ENCODE data around the gene SETBP1.

SETBP1 gene

DNA sequence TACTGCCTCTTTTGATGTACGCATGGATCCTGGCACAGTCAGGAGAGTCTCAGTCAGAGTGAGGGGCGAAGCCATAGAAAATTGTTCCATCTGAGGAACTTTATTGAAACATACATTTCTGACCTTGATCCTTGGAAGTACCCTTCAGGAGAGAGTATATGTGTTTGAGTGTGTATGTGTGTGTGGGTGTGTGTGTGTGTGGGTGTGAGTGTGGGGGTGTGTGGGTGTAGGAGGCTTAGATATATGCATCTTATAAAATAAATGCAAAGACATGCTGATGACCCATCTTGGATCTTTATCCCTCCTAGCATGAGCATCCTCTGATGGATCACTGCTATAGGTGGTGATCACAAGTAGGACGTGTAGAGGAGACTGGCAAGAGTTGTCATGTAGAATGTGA, 93.5 kb downstream of the SETBP1 start:
- TF ChIP-seq CTCF (IDR thresholded peaks at IDR 0.05; ENCODE audit: low read depth, low read length, missing control alignments): no peak
- H3K4me3 ChIP-seq (ENCODE audit: low read depth, low read length): no peak overlapping the region
- no peak for DNase-seq (ENCODE audit: low read depth)

GRCh38 chr18:44777457-44778192, 96.9 kb downstream of the SETBP1 start:
- H3K4me3 ChIP-seq (ENCODE audit: low read depth, low read length): no peak overlapping the region
- TF ChIP-seq CTCF (IDR thresholded peaks at IDR 0.05; ENCODE audit: low read depth, low read length, missing control alignments): no peak
- DNase-seq (ENCODE audit: low read depth): no peak

GRCh38 chr18:44778788-44779187, 98.1 kb downstream of the SETBP1 start:
- no peak overlapping the region for H3K4me3 ChIP-seq (ENCODE audit: low read depth, low read length)
- DNase-seq (ENCODE audit: low read depth): no peak
- TF ChIP-seq CTCF (IDR thresholded peaks at IDR 0.05; ENCODE audit: low read depth, low read length, missing control alignments): no peak

DNA sequence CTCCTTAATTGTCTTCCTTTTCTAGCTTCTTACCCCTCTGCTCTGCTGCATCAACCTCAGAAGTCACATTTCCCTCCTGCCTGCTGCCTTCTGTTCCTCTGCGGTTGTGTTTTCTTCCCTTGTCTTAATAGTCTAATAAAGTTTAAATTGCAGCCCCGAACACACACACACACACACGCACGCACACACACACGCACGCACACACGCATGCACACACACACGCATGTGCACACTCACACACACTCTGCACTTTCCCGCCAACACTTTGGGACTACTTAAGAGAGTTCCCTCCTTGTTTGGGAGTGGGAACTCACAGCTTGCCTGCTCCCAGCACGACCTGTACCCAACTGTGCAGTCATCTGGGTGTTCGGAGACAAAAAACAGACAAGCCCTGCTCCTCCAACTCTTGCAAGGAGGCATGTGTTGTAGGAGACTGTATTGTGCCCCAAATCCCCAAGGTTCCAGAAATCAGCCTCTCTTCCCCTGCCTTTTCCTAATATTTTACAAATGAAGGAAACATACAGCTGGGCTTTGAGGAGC, 99.1 kb downstream of the SETBP1 start:
- no peak for TF ChIP-seq CTCF (IDR thresholded peaks at IDR 0.05; ENCODE audit: low read depth, low read length, missing control alignments)
- no peak overlapping the region for H3K4me3 ChIP-seq (ENCODE audit: low read depth, low read length)
- no peak for DNase-seq (ENCODE audit: low read depth)

- TF ChIP-seq CTCF (IDR thresholded peaks at IDR 0.05; ENCODE audit: low read depth, low read length, missing control alignments): no peak
- H3K4me3 ChIP-seq (ENCODE audit: low read depth, low read length): no peak overlapping the region
- DNase-seq (ENCODE audit: low read depth): no peak
Observed at GRCh38 chr18:44781886-44782285, 101.2 kb downstream of the SETBP1 start.

GRCh38 chr18:44782617-44783016, 101.9 kb downstream of the SETBP1 start:
- TF ChIP-seq CTCF (IDR thresholded peaks at IDR 0.05; ENCODE audit: low read depth, low read length, missing control alignments): no peak
- no peak overlapping the region for H3K4me3 ChIP-seq (ENCODE audit: low read depth, low read length)
- DNase-seq (ENCODE audit: low read depth): no peak

- no peak overlapping the region for H3K4me3 ChIP-seq (ENCODE audit: low read depth, low read length)
- DNase-seq (ENCODE audit: low read depth): no peak
- no peak for TF ChIP-seq CTCF (IDR thresholded peaks at IDR 0.05; ENCODE audit: low read depth, low read length, missing control alignments)
Observed at GRCh38 chr18:44783371-44783770, 102.7 kb downstream of the SETBP1 start.

All from GM12864 (cell line).